ENCODE results near the gene YARS1.

YARS1 gene

DNA sequence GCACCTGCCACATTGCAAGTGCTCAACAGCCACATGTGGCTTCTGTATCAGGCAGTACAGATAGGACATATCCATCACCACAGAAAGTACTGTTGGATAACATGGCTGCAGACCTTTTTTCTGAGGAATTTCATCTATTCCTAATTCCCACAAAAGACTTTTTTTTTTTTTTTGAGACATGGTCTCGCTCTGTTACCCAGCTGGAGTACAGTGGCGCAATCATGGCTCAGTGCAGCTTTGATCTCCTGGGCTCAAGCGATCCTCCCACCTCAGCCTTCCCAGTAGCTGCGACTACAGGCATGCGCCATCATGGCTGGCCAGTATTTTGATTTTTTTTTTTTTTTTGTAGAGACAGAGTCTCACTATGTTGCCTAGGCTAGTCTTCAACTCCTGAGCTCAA lies 33.3 kb downstream of the YARS1 start:
- no peak overlapping the region for H3K9ac ChIP-seq (ENCODE audit: low read depth, low read length, poor library complexity, severe bottlenecking)
- H3K4me2 ChIP-seq (ENCODE audit: low read depth, low read length, poor library complexity, severe bottlenecking): no peak overlapping the region
- H3F3A ChIP-seq (ENCODE audit: low read depth): no peaks in the 10 kb centered on the region
- peaks cover 93% of the 10 kb centered on the region for H3K36me3 ChIP-seq (ENCODE audit: insufficient read depth, low read length)
- no peak overlapping the region for H3K4me3 ChIP-seq (ENCODE audit: low read length, poor library complexity, severe bottlenecking)
- TF ChIP-seq, protein P1, sequence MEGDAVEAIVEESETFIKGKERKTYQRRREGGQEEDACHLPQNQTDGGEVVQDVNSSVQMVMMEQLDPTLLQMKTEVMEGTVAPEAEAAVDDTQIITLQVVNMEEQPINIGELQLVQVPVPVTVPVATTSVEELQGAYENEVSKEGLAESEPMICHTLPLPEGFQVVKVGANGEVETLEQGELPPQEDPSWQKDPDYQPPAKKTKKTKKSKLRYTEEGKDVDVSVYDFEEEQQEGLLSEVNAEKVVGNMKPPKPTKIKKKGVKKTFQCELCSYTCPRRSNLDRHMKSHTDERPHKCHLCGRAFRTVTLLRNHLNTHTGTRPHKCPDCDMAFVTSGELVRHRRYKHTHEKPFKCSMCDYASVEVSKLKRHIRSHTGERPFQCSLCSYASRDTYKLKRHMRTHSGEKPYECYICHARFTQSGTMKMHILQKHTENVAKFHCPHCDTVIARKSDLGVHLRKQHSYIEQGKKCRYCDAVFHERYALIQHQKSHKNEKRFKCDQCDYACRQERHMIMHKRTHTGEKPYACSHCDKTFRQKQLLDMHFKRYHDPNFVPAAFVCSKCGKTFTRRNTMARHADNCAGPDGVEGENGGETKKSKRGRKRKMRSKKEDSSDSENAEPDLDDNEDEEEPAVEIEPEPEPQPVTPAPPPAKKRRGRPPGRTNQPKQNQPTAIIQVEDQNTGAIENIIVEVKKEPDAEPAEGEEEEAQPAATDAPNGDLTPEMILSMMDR (conservative IDR thresholded peaks at IDR 0.05; ENCODE audit: low read length): no peak
- TF ChIP-seq EZH2phosphoT487 (IDR thresholded peaks at IDR 0.05; ENCODE audit: borderline replicate concordance): no peak
- H3K9me3 ChIP-seq (ENCODE audit: insufficient read depth, low read depth, low read length): no peaks in the 10 kb centered on the region
- no peaks in the 10 kb centered on the region for H3K79me2 ChIP-seq (ENCODE audit: insufficient read depth, low read length)
- H3K9me2 ChIP-seq (replicated peaks; ENCODE audit: low read depth, low read length): no peaks in the 10 kb centered on the region
- no peak overlapping the region for H2AFZ ChIP-seq (ENCODE audit: low read length)
- H4K20me1 ChIP-seq (ENCODE audit: insufficient read depth, low read length, poor library complexity, severe bottlenecking): no peaks in the 10 kb centered on the region
- no peaks in the 10 kb centered on the region for H3K4me1 ChIP-seq (ENCODE audit: insufficient read depth, low read length, poor library complexity, severe bottlenecking)
- no peaks in the 10 kb centered on the region for H3K27me3 ChIP-seq (ENCODE audit: insufficient read depth, low read length, poor library complexity, severe bottlenecking)

DNA sequence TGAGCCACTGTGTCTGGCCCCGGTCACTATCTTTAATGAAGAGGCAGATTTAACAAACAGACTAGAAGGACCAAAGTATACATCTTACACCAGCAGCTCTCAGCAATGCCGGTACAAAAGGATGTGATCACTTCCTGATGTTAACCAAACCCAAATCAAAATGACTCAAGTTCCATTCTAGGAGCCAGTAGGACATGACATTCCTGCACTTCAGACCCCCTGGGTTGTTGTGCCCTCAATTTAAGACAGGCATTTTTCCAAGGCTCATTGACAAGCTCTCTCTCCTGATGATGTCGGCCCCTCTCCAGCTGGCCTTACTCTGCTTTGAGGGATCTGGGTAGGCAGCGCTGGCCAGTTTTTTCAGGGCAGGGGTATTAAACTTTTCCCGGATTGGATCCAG lies 35.1 kb downstream of the YARS1 start:
- Histone ChIP-seq H3K36me3 (ENCODE audit: insufficient read depth, low read length) (peaks cover 86% of the 10 kb centered on the region), H3K9me3 (ENCODE audit: insufficient read depth, low read depth, low read length) (no peaks in the 10 kb centered on the region), H3K79me2 (ENCODE audit: insufficient read depth, low read length) (no peaks in the 10 kb centered on the region), H3K4me2 (ENCODE audit: low read depth, low read length, poor library complexity, severe bottlenecking) (no peak overlapping the region), H4K20me1 (ENCODE audit: insufficient read depth, low read length, poor library complexity, severe bottlenecking) (no peaks in the 10 kb centered on the region), H3F3A (ENCODE audit: low read depth) (no peaks in the 10 kb centered on the region), H3K4me3 (ENCODE audit: low read length, poor library complexity, severe bottlenecking) (no peak overlapping the region), H3K27me3 (ENCODE audit: insufficient read depth, low read length, poor library complexity, severe bottlenecking) (no peaks in the 10 kb centered on the region), H3K4me1 (ENCODE audit: insufficient read depth, low read length, poor library complexity, severe bottlenecking) (no peaks in the 10 kb centered on the region), H3K9ac (ENCODE audit: low read depth, low read length, poor library complexity, severe bottlenecking) (no peak overlapping the region), H2AFZ (ENCODE audit: low read length) (no peak overlapping the region), H3K9me2 (replicated peaks; ENCODE audit: low read depth, low read length) (no peaks in the 10 kb centered on the region)
- no peak for TF ChIP-seq EZH2phosphoT487 (IDR thresholded peaks at IDR 0.05; ENCODE audit: borderline replicate concordance)
- TF ChIP-seq, protein P1 (conservative IDR thresholded peaks at IDR 0.05; ENCODE audit: low read length): no peak

DNA sequence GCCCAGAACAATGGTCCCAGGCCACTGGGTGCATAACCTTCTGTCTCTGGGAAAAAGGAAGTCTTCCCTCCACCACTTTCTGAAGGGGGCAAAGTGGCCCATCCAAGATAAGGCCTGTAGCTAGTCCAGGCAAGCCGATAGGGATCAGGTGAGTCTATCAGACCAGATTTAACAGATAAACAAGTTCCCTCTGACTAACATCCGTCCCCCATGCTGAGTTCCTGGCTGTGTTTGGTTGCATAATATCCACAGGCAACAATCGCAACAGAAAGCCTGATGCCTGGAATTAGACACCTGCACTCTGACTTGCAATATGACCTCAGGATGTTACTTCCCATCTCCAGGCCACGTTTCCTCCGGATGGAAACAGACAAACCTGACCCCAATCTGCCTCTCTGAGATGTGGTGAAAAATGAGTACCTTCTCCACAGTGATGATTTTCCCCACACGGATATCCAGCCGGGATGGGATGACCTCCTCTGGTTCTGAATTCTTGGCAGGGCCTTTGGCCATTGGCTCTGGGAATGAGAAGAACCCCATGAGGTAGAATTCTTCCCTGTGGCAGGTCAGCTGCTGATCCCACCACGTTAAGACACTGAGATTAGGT lies 36.4 kb downstream of the YARS1 start:
- H3K9me2 ChIP-seq (replicated peaks; ENCODE audit: low read depth, low read length): no peaks in the 10 kb centered on the region
- no peaks in the 10 kb centered on the region for H3K4me1 ChIP-seq (ENCODE audit: insufficient read depth, low read length, poor library complexity, severe bottlenecking)
- H3K9ac ChIP-seq (ENCODE audit: low read depth, low read length, poor library complexity, severe bottlenecking): no peak overlapping the region
- no peaks in the 10 kb centered on the region for H3K9me3 ChIP-seq (ENCODE audit: insufficient read depth, low read depth, low read length)
- no peaks in the 10 kb centered on the region for H3K79me2 ChIP-seq (ENCODE audit: insufficient read depth, low read length)
- no peak overlapping the region for H3K4me2 ChIP-seq (ENCODE audit: low read depth, low read length, poor library complexity, severe bottlenecking)
- no peaks in the 10 kb centered on the region for H4K20me1 ChIP-seq (ENCODE audit: insufficient read depth, low read length, poor library complexity, severe bottlenecking)
- no peak overlapping the region for H3K4me3 ChIP-seq (ENCODE audit: low read length, poor library complexity, severe bottlenecking)
- H3K27me3 ChIP-seq (ENCODE audit: insufficient read depth, low read length, poor library complexity, severe bottlenecking): no peaks in the 10 kb centered on the region
- TF ChIP-seq, protein P1 (conservative IDR thresholded peaks at IDR 0.05; ENCODE audit: low read length): no peak
- no peak for TF ChIP-seq EZH2phosphoT487 (IDR thresholded peaks at IDR 0.05; ENCODE audit: borderline replicate concordance)
- no peaks in the 10 kb centered on the region for H3F3A ChIP-seq (ENCODE audit: low read depth)
- H3K36me3 ChIP-seq (ENCODE audit: insufficient read depth, low read length): peaks cover 82% of the 10 kb centered on the region
- no peak overlapping the region for H2AFZ ChIP-seq (ENCODE audit: low read length)
